ENCODE results near the gene MEGF8.

Gene MEGF8

DNA sequence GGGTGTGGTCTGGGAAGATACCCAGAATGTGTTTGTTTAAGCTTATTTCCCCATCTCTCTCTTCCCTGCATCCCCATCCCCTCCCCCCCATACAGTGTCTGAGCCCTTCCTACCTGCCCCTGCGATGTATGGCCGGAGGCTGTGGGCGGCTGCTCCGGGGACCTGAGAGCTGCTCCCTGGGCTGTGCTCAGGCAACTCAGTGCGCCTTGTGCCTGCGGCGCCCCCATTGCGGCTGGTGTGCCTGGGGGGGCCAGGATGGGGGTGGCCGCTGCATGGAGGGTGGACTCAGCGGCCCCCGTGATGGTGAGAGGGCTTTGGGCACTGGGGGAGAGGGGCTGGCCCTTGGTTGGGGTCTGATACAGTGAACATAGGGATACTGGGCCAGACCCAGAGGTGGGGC, 42.9 kb downstream of the MEGF8 start:
- no peaks in the 10 kb centered on the region for H3K27me3 ChIP-seq (ENCODE audit: insufficient read depth, low read length)
- no peak overlapping the region for H3K4me3 ChIP-seq (ENCODE audit: low read length)
- H3K36me3 ChIP-seq (ENCODE audit: insufficient read depth, low read depth, low read length), result peaks cover 16% of the 10 kb centered on the region
- no peak overlapping the region for H3K9ac ChIP-seq (ENCODE audit: low read depth, low read length)
- H3K9me3 ChIP-seq (ENCODE audit: insufficient read depth, low read depth, low read length), result peaks cover 7% of the 10 kb centered on the region
- no peak overlapping the region for H3K27ac ChIP-seq (ENCODE audit: low read length)
- peaks cover 4% of the 10 kb centered on the region; the same call in 1 of the 2 replicates for H3K4me1 ChIP-seq (ENCODE audit: insufficient read depth, low read length)

DNA sequence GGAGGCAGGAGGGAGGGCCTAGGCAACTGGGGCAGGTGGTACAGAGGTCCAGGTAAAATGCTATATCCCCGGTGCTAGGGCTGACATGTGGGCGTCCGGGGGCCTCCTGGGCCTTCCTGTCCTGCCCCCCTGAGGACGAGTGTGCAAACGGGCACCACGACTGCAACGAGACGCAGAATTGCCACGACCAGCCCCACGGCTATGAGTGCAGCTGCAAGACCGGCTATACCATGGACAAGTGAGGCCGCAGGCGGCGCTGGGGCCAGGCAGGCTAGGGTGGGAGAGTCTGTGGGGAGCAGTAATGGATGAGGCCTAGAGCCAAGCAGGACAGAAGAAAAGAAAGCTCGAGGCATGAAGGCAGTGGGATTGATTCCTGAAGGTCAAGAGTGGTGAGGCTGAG, 43.3 kb downstream of the MEGF8 start:
- H3K4me1 ChIP-seq (ENCODE audit: insufficient read depth, low read length), result peaks cover 4% of the 10 kb centered on the region; the same call in 1 of the 2 replicates
- no peak overlapping the region for H3K9ac ChIP-seq (ENCODE audit: low read depth, low read length)
- no peak overlapping the region for H3K4me3 ChIP-seq (ENCODE audit: low read length)
- peaks cover 14% of the 10 kb centered on the region for H3K36me3 ChIP-seq (ENCODE audit: insufficient read depth, low read depth, low read length)
- no peak overlapping the region for H3K27ac ChIP-seq (ENCODE audit: low read length)
- H3K9me3 ChIP-seq (ENCODE audit: insufficient read depth, low read depth, low read length), result peaks cover 5% of the 10 kb centered on the region
- no peaks in the 10 kb centered on the region for H3K27me3 ChIP-seq (ENCODE audit: insufficient read depth, low read length)

DNA sequence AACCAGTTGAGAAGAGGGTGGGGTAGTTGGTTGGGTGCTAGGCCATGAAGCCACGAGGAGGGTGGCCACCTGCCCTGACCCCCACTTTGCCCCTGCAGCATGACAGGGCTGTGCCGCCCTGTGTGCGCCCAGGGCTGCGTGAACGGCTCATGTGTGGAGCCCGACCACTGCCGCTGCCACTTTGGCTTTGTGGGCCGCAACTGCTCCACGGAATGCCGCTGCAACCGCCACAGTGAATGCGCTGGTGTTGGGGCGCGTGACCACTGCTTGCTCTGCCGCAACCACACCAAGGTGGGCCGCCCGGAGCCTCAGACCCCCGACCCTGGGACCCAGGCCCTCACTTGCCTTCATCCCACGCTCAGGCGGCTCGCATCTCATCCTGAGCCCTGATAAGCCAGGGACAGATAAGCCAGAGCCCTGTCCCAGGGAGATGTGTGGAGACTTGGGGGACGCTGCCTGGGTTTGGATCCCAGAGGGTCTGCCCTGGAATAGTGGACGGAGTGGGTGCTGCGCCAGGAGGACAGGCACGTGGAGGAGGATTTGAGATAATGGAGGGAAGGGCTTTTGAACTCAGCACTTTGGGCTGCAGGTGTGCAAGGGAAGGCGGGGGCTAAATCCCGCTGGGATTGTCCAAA, 44.1 kb downstream of the MEGF8 start:
- peaks cover 8% of the 10 kb centered on the region; the same call in 1 of the 2 replicates for H3K36me3 ChIP-seq (ENCODE audit: insufficient read depth, low read depth, low read length)
- peaks cover 4% of the 10 kb centered on the region; the same call in 1 of the 2 replicates for H3K4me1 ChIP-seq (ENCODE audit: insufficient read depth, low read length)
- peak overlapping the region; percentile 23; the same call in 1 of the 2 replicates for H3K9ac ChIP-seq (ENCODE audit: low read depth, low read length)
- no peak overlapping the region for H3K4me3 ChIP-seq (ENCODE audit: low read length)
- H3K9me3 ChIP-seq (ENCODE audit: insufficient read depth, low read depth, low read length), result no peaks in the 10 kb centered on the region; the same call in 1 of the 2 replicates
- H3K27ac ChIP-seq (ENCODE audit: low read length), result no peak overlapping the region
- H3K27me3 ChIP-seq (ENCODE audit: insufficient read depth, low read length), result no peaks in the 10 kb centered on the region

DNA sequence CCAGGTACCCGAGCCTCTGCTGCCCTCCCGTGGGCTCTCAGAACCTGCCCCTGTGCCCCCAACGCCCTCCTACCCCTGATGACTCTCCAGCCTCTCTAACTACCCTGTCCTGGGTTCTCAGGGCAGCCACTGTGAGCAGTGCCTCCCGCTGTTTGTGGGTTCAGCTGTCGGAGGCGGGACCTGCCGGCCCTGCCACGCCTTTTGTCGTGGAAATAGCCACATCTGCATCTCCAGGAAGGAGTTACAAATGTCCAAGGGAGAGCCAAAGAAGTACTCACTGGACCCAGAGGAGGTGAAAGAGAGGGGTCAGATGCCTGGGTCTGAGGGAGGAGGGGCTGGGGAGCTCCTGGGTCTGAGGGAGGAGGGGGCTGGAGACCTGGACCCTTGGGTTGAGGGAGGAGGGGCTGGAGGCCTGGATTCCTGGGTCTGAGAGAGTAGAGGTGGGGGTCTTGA, 44.7 kb downstream of the MEGF8 start:
- Histone ChIP-seq H3K9me3 (ENCODE audit: insufficient read depth, low read depth, low read length) (no peaks in the 10 kb centered on the region; the same call in 1 of the 2 replicates), H3K27ac (ENCODE audit: low read length) (no peak overlapping the region), H3K36me3 (ENCODE audit: insufficient read depth, low read depth, low read length) (peaks cover 8% of the 10 kb centered on the region; the same call in 1 of the 2 replicates), H3K4me1 (ENCODE audit: insufficient read depth, low read length) (peaks cover 4% of the 10 kb centered on the region; the same call in 1 of the 2 replicates), H3K9ac (ENCODE audit: low read depth, low read length) (peak overlapping the region; percentile 35; the same call in 1 of the 2 replicates), H3K27me3 (ENCODE audit: insufficient read depth, low read length) (no peaks in the 10 kb centered on the region), H3K4me3 (ENCODE audit: low read length) (peak overlapping the region; percentile 25; the same call in 1 of the 2 replicates)

DNA sequence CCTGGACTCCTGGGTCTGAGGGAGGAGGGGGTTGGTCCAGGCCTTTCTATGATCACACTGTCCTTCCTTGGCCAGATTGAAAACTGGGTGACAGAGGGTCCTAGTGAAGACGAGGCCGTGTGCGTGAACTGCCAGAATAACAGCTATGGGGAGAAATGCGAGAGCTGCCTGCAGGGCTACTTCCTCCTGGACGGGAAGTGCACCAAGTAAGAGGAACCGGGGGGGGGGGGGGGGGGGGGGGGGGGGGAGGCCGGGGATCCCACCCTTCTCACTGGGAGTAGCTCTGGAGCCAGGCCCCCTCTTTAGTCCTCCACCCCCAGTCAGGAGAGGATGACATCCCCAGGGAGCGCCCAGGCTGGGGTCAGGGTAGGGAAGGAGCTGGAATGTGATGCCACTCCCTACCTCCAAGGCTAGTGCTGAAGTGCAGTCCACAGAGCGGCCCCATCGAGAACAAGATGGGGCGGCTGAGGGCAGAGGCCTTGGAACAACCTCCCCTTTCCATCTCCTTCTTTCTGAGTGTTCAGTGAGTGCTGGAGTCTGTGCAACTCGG, 45.3 kb downstream of the MEGF8 start:
- no peaks in the 10 kb centered on the region for H3K27me3 ChIP-seq (ENCODE audit: insufficient read depth, low read length)
- H3K27ac ChIP-seq (ENCODE audit: low read length), result no peak overlapping the region
- H3K36me3 ChIP-seq (ENCODE audit: insufficient read depth, low read depth, low read length), result peaks cover 8% of the 10 kb centered on the region; the same call in 1 of the 2 replicates
- no peaks in the 10 kb centered on the region; the same call in 1 of the 2 replicates for H3K9me3 ChIP-seq (ENCODE audit: insufficient read depth, low read depth, low read length)
- H3K9ac ChIP-seq (ENCODE audit: low read depth, low read length), result peak overlapping the region; percentile 35; the same call in 1 of the 2 replicates
- peaks cover 4% of the 10 kb centered on the region; the same call in 1 of the 2 replicates for H3K4me1 ChIP-seq (ENCODE audit: insufficient read depth, low read length)
- H3K4me3 ChIP-seq (ENCODE audit: low read length), result peak overlapping the region; percentile 25; the same call in 1 of the 2 replicates

DNA sequence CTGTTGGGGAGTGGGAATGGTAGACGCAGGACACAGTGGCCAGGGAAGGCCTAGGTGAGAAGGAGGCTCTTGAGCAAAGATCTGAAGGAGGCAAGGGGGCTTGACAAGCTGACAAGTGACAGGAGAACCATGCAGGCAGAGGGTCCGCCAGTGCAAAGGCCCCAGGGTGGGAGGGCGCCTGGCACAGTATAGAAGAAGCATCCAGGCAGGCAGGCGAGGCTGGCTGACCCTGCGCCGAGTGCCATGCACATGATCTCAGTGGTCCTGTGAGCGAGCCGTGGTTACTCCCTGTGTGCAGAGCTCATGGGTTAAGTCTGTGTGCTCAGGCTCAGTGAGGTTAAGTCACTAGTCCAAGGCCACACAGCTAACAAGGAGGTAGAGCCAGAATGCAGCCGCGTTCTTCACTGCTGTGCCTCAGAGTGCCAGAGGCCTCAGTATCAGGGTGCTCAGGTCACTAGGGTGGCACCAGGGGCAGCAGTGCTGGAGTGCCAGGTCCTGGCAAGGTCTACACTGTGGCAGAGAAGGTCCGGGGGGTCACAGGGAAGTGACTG, 49.5 kb downstream of the MEGF8 start:
- no peak overlapping the region for H3K27ac ChIP-seq (ENCODE audit: low read length)
- H3K4me3 ChIP-seq (ENCODE audit: low read length), result no peak overlapping the region
- H3K9me3 ChIP-seq (ENCODE audit: insufficient read depth, low read depth, low read length), result no peaks in the 10 kb centered on the region
- peaks cover 8% of the 10 kb centered on the region; the same call in 1 of the 2 replicates for H3K36me3 ChIP-seq (ENCODE audit: insufficient read depth, low read depth, low read length)
- no peak overlapping the region for H3K9ac ChIP-seq (ENCODE audit: low read depth, low read length)
- no peaks in the 10 kb centered on the region for H3K27me3 ChIP-seq (ENCODE audit: insufficient read depth, low read length)
- peaks cover 4% of the 10 kb centered on the region; the same call in 1 of the 2 replicates for H3K4me1 ChIP-seq (ENCODE audit: insufficient read depth, low read length)

DNA sequence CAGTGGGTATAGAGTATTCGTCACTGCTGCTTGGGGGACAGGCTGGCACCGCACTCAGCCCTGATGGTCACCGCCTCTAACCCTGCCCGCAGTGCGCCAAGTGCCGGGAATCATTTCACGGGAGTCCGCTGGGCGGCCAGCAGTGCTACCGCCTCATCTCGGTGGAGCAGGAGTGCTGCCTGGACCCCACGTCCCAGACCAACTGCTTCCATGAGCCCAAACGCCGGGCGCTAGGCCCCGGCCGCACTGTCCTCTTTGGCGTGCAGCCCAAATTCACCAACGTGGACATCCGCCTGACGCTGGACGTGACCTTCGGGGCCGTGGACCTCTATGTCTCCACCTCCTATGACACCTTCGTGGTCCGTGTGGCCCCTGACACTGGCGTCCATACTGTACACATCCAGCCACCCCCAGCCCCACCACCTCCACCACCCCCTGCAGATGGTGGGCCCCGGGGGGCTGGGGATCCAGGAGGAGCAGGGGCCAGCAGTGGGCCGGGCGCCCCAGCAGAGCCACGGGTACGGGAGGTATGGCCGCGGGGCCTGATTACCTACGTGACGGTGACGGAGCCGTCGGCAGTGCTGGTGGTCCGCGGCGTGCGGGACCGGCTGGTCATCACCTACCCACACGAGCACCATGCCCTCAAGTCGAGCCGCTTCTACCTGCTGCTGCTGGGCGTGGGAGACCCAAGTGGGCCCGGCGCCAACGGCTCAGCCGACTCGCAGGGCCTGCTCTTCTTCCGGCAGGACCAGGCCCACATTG, 50.2 kb downstream of the MEGF8 start:
- peaks cover 8% of the 10 kb centered on the region; the same call in 1 of the 2 replicates for H3K36me3 ChIP-seq (ENCODE audit: insufficient read depth, low read depth, low read length)
- no peak overlapping the region for H3K9ac ChIP-seq (ENCODE audit: low read depth, low read length)
- H3K4me1 ChIP-seq (ENCODE audit: insufficient read depth, low read length), result peaks cover 4% of the 10 kb centered on the region; the same call in 1 of the 2 replicates
- H3K27ac ChIP-seq (ENCODE audit: low read length), result no peak overlapping the region
- H3K9me3 ChIP-seq (ENCODE audit: insufficient read depth, low read depth, low read length), result no peaks in the 10 kb centered on the region
- no peak overlapping the region for H3K4me3 ChIP-seq (ENCODE audit: low read length)
- H3K27me3 ChIP-seq (ENCODE audit: insufficient read depth, low read length), result no peaks in the 10 kb centered on the region

DNA sequence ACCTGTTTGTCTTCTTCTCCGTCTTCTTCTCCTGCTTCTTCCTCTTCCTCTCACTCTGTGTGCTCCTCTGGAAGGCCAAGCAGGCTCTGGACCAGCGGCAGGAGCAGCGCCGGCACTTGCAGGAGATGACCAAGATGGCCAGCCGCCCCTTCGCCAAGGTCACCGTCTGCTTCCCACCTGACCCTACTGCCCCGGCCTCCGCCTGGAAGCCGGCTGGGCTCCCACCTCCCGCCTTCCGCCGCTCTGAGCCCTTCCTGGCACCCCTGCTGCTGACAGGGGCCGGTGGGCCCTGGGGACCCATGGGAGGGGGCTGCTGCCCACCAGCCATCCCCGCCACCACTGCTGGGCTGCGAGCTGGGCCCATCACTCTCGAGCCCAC, 50.7 kb downstream of the MEGF8 start:
- H3K27me3 ChIP-seq (ENCODE audit: insufficient read depth, low read length), result no peaks in the 10 kb centered on the region
- H3K36me3 ChIP-seq (ENCODE audit: insufficient read depth, low read depth, low read length), result peaks cover 8% of the 10 kb centered on the region; the same call in 1 of the 2 replicates
- peaks cover under 1% of the 10 kb centered on the region; the same call in 1 of the 2 replicates for H3K4me1 ChIP-seq (ENCODE audit: insufficient read depth, low read length)
- H3K9ac ChIP-seq (ENCODE audit: low read depth, low read length), result no peak overlapping the region
- H3K4me3 ChIP-seq (ENCODE audit: low read length), result no peak overlapping the region
- no peak overlapping the region for H3K27ac ChIP-seq (ENCODE audit: low read length)
- no peaks in the 10 kb centered on the region for H3K9me3 ChIP-seq (ENCODE audit: insufficient read depth, low read depth, low read length)

DNA sequence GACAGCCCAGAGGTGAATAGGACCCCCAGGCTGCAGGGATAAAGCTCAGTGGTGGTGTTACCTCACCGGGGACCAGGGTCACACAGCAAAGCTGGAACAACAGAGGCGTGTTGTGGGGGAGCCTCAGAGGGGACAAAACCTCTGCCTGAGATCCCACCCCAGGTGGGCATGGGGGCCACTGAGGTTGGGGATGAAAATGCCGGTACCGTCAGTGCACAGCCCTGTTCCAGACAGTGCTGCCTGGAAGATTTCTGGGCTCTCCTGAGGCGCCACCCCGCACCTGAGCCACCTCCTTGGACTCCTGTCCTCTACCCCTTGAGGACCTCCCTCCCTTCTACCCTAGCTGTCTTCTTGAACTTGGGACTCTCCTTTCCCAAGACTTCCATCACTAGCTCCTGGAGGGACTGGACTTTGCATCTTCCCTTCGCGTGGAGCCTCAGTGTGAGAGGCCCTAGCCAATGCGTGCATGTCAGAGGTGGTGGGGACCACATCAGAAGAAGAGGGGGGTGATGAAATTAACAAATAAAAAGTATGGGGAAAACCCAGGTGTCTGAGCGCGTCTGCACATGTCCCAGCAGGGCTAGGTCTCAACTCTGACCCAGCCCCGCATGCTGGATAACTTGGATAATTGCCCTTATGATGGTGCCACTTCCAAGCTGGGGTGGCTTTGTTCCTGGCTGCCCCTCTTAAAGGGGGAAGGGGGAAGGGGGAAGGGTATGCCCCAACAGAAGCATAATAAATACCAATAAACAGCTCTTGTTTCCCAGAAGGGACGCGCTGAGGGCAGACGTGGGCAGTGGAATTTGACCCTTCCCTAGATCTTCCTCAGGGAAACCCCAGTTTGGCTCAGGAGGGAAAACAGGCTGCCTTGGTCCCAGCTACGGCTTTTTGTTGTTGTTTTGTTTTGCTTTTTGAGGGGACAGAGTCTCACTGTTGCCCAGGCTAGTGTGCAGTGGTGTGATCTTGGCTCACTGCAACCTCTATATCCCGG, 53.1 kb downstream of the MEGF8 start:
- H3K27ac ChIP-seq (ENCODE audit: low read length), result no peak overlapping the region
- H3K36me3 ChIP-seq (ENCODE audit: insufficient read depth, low read depth, low read length), result peaks cover 4% of the 10 kb centered on the region; the same call in 1 of the 2 replicates

DNA sequence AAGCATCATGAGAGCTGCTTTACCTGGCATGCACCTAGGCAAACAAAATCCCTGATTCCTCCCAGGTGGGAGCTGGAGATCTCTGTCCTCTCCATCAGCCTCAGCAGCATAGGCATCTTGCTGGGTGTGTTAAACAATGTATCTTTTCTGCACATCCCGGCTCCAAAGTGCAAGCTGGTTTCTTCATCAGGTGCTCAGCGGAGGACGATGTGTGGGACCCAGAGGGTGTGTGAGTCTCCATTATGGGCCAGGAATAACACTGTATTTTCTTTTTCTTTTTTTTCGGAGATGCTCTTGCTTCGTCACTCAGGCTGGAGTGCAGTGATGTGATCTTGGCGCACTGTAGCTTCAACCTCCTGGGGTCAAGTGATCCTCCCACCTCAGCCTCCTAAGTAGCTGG, 54.7 kb downstream of the MEGF8 start:
- Histone ChIP-seq H3K4me3 (ENCODE audit: low read length) (no peak overlapping the region), H3K36me3 (ENCODE audit: insufficient read depth, low read depth, low read length) (no peaks in the 10 kb centered on the region), H3K27me3 (ENCODE audit: insufficient read depth, low read length) (no peaks in the 10 kb centered on the region), H3K9ac (ENCODE audit: low read depth, low read length) (no peak overlapping the region), H3K27ac (ENCODE audit: low read length) (no peak overlapping the region), H3K4me1 (ENCODE audit: insufficient read depth, low read length) (no peaks in the 10 kb centered on the region), H3K9me3 (ENCODE audit: insufficient read depth, low read depth, low read length) (no peaks in the 10 kb centered on the region)

More for the DNA sequence above, 53.1 kb downstream of the MEGF8 start:
- Histone ChIP-seq H3K9ac (ENCODE audit: low read depth, low read length) (no peak overlapping the region), H3K27me3 (ENCODE audit: insufficient read depth, low read length) (no peaks in the 10 kb centered on the region), H3K4me1 (ENCODE audit: insufficient read depth, low read length) (no peaks in the 10 kb centered on the region), H3K4me3 (ENCODE audit: low read length) (no peak overlapping the region), H3K9me3 (ENCODE audit: insufficient read depth, low read depth, low read length) (no peaks in the 10 kb centered on the region)

Measured in iPS-20b (cell line).